ELF-1 (cell line): Measurements from ENCODE around the gene LHX5.
A peak's percentile ranks its signal among the peaks of the same experiment; 100 is the strongest.
"Not testable (repeated sequence)": the region's sequence is repeated elsewhere in the genome, so short reads cannot be mapped to it uniquely, and the experiment has no call there.

Experiments used
- DNase-seq: peaks from one replicate; pipeline ENCODE4 v3.0.0-alpha.2; 2016; ENCODE audit warnings: low read depth, low spot score

The LHX5 gene

GRCh38 chr12:113471619-113472171 lies at the start of gene LHX5:
Gene LHX5, minus strand, starts transcription at chr12:113471871. Its CDS starts 373 bp downstream, at chr12:113471498.
- DNase-seq: peak; percentile 52

- no peak for DNase-seq
Observed at GRCh38 chr12:113519464-113520307, 48.0 kb upstream of the LHX5 start.

- peak; percentile 86 for DNase-seq
Observed at GRCh38 chr12:113515082-113515856, 43.6 kb upstream of the LHX5 start.

- DNase-seq: no peak
Observed at GRCh38 chr12:113514602-113515001, 42.9 kb upstream of the LHX5 start.

- peak; percentile 44 for DNase-seq
Observed at GRCh38 chr12:113512568-113512967, 40.9 kb upstream of the LHX5 start.

GRCh38 chr12:113506867-113507266 lies 35.2 kb upstream of the LHX5 start:
- no peak for DNase-seq

GRCh38 chr12:113505941-113506340 lies 34.3 kb upstream of the LHX5 start:
- no peak for DNase-seq

GRCh38 chr12:113504917-113505316 lies 33.2 kb upstream of the LHX5 start:
- DNase-seq: no peak

GRCh38 chr12:113500782-113501311 lies 29.2 kb upstream of the LHX5 start:
- DNase-seq: peak; percentile 43

- no peak for DNase-seq
Observed at GRCh38 chr12:113500306-113500675, 28.6 kb upstream of the LHX5 start.

- no peak for DNase-seq
Observed at GRCh38 chr12:113498490-113498889, 26.8 kb upstream of the LHX5 start.

GRCh38 chr12:113497693-113498092 lies 26.0 kb upstream of the LHX5 start:
- no peak for DNase-seq

- DNase-seq: not testable (repeated sequence)
Observed at GRCh38 chr12:113495941-113496340, 24.3 kb upstream of the LHX5 start.

- DNase-seq: no peak
Observed at GRCh38 chr12:113488322-113488721, 16.7 kb upstream of the LHX5 start.

- no peak for DNase-seq
Observed at GRCh38 chr12:113486722-113487121, 15.1 kb upstream of the LHX5 start.

- DNase-seq: peak; percentile 52
Observed at GRCh38 chr12:113485330-113485729, 13.7 kb upstream of the LHX5 start.

GRCh38 chr12:113482334-113482733 lies 10.7 kb upstream of the LHX5 start:
- peak; percentile 55 for DNase-seq

- no peak for DNase-seq
Observed at GRCh38 chr12:113480336-113480971, 8.8 kb upstream of the LHX5 start.

- peak; percentile 91 for DNase-seq
Observed at GRCh38 chr12:113479590-113480335, 8.1 kb upstream of the LHX5 start.

GRCh38 chr12:113479216-113479589 lies 7.5 kb upstream of the LHX5 start:
- no peak for DNase-seq
